Stimulated activated CD4-positive, alpha-beta T cell treated with anti-CD3 and anti-CD28 coated beads, Interleukin-2, amount 100 ng/mL, for 24 hours (primary cell): Measurements from ENCODE around the gene MINDY4.
"Not testable (repeated sequence)": the region's sequence is repeated elsewhere in the genome, so short reads cannot be mapped to it uniquely, and the experiment has no call there.

ENCODE experiments used
- DNase-seq, 2 donors: peaks; one replicate each; pipeline ENCODE4 v3.0.0-alpha.2; 2020

MINDY4 gene

DNA sequence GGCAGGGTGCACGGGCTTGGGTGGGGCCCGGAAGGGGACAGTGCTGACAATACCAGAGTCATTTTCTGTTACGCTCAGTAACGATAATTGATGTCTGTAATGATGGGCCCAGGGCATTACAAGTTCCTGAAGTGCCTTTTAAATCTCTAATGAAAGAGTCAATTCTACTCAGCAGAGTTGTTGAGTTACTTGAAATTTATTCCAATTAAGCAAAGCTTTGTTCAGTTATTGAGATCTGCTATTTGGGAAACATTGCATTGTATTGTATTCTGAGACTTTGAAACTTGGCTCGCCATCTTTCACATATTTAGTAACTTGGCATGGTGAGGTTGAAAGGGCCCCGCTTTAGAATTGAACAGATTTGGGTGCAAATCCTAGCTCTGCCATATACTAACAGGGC is 34.7 kb downstream of the MINDY4 start:
- DNase-seq, result no peak

- not testable (repeated sequence) for DNase-seq
These were observed 36.3 kb downstream of the MINDY4 start for GRCh38 chr7:30807477-30807876.

- DNase-seq, result not testable (repeated sequence)
These were observed 36.7 kb downstream of the MINDY4 start for GRCh38 chr7:30807941-30808340.

- no peak for DNase-seq
These were observed 39.8 kb downstream of the MINDY4 start for GRCh38 chr7:30810986-30811385.

- DNase-seq, result no peak
These were observed 41.5 kb downstream of the MINDY4 start for GRCh38 chr7:30812676-30813075.

GRCh38 chr7:30813466-30813865 is 42.2 kb downstream of the MINDY4 start:
- DNase-seq, result no peak

DNA sequence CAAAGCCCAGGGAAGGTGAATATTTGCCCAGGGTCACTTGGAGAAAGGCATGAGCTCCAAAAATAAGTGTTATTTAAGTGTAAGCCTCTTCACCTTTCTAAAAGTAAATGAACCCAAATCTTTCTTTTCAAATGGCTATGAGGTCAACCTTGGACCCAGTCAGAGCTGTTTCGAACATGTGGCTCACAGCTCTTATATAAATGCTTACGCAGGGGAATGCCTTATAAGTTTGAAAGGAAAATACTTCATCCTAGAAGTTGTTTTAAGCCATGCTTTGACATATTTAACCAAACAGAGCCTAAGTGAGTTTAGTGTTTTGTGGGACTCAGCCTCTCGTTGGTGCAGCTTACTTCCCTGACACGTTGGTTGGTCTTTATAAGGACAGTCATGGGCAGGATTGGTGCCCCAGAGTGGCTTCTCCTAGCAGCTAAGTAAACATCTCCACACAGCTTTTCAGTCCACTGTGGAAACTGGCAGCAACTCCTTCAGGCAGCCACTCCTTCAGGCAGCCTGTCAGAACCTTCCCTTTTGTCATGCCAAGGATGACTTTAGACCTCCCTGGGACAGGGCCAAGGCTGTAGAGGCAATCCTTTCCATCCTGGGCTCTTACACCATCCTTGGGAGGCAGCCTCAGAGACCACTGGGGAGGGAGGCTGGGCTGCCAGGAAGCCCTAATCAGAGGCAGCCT is 43.6 kb downstream of the MINDY4 start:
- DNase-seq, result no peak

GRCh38 chr7:30815388-30815854 is 44.2 kb downstream of the MINDY4 start:
- no peak for DNase-seq

- DNase-seq, result no peak
These were observed 44.9 kb downstream of the MINDY4 start for GRCh38 chr7:30815951-30816644.

- DNase-seq, result no peak
These were observed 45.6 kb downstream of the MINDY4 start for GRCh38 chr7:30816645-30817370.

- no peak for DNase-seq
These were observed 46.2 kb downstream of the MINDY4 start for GRCh38 chr7:30817371-30817767.

GRCh38 chr7:30824821-30825720 is 53.9 kb downstream of the MINDY4 start:
- no peak for DNase-seq

GRCh38 chr7:30826181-30826580 is 55.0 kb downstream of the MINDY4 start:
- DNase-seq, result no peak

DNA sequence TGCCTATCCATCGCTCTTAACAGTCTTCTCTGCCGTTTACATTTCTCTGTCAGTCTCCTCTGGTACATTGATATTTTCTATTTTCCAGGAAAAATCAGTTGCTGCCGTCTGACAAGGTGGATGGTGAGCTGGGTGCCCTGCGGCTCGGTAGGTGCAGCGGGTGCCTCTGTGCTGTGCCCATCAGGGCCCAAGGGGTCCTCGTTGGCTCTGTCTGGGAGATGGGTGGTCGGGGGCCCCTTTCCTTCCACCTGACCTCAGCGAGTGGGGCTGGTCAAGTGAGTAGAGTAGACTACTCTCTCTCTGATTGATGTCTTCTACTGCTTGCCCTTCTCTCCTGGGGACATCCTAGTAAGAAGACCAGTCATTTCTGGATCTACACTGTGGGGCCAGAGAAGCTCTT is 57.4 kb downstream of the MINDY4 start:
- DNase-seq, result no peak

GRCh38 chr7:30829471-30829870 is 58.3 kb downstream of the MINDY4 start:
- DNase-seq, result no peak

GRCh38 chr7:30831227-30831626 is 60.0 kb downstream of the MINDY4 start:
- no peak for DNase-seq

DNA sequence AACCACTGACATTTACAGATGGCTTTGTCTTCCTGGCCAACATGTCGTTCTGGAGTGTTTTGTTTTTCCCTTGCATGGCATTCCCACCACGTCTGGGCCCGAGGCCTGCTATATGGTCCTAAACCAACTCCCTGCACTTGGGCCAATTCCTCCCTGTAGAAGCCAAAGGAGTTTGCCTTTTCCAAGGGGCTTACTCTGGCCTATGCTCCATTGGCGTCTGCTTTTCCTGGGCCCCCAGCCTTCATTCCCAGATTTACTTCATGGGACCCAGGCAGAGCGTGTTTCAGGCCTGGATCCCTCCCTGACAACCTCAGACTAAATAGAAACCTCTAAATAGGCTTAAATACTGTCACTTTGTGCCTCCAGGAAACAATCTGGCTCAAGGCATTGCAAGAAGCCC is 60.7 kb downstream of the MINDY4 start:
- DNase-seq, result no peak

DNA sequence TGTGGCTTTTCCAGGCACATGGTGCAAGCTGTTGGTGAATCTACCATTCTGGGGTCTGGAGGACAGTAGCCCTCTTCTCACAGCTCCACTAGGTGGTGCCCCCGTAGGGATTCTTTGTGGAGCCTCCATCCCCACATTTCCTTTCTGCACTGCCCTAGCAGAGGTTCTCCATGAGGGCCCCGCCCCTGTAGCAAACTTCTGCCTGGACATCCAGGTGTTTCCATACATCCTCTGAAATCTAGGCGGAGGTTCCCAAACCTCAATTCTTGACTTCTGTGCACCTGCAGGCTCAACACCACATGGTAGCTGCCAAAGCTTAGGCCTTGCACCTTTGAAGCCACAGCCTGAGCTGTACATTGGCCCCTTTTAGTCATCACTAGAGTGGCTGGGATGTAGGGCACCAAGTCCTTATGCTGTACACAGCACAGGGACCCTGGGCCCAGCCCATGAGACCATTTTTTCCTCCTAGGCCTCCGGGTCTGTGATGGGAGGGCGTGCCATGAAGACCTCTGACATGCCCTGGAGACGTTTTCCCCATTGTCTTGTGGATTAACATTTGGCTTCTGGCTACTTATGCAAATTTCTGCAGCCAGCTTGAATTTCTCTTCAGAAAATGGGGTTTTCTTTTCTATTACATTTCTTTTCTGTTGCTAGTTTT is 62.9 kb downstream of the MINDY4 start:
- not testable (repeated sequence) for DNase-seq

DNA sequence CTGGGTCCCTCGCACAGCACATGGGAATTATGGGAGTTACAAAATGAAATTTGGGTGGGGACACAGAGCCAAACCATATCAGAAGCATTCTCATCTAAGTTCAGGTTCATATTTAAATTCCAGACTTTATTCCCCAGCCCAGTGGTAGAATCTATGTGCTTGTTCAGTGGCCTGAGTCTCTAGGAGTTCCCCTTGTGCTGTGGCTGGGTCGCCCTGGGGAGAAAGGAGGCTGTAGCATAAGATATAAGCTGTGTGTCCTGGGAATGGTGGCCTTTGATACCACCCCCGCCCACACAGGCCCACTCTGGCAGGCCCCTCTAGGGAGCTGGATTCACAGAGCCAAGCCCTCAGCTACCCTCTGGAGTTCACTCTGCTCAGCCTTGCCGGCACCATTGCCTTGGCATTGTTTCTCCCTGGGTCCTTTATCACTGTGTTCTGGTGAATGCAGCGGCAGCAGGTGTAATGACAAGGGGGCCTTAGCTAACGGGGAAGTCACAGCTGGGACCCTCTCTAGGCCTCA is 64.2 kb downstream of the MINDY4 start:
- DNase-seq, result no peak

DNA sequence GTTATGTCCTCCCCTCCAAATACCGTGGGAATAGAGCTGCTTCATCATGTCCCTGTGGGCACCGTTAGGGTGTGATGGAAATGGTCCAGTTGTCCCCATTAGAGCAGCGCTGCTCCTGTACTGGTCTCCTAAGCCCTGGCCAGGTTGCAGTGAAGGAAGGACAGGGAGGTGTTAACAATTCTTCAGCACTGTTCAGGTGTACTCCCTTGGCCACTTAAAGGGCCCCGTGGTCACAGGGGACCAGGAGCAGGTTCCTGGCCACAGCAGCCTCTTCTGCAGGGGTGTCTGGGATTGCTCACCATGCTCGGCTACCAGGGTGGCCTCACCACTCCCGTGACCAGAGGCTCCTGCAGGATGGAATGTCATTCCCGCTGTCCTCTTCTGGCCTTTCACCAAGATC is 65.8 kb downstream of the MINDY4 start:
- DNase-seq, result no peak

DNA sequence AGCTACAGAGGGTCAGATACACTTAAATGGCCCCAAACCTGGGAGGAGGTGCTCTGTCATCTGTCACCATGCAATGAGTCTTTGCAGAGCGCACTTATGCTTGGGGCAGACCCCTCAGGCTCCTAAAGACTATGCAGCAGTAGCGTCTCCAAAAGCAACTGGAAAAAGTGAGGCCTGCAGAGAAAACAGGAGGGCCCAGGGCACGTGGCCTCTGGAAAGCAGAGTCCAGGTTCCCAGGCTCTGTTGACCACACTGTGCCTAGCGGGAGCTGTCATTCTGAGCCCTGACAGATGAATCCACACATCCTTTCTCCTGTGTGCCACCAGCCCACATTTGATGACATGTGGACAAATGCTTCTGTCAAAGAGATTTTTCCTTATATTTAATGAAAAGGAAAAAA is 66.4 kb downstream of the MINDY4 start:
- no peak for DNase-seq

DNA sequence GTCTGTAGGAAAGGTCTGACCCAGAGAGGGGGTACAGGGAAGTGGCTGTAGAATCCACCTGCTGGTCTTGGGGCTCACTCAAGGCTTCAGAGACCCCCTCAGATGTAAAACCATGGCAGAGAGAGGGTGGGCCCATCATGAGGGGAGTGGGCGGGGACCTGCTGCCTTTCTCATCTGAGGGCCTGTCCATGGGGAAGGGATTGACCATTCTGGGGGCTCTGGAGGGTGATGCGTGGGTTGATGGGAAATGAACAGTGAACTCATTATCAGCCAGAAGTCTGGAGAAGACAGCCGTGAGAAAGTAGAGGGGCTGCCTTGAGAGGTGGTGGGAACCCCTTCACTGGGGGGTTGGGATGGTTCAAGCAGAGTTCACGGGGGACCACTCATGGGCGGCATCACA is 66.8 kb downstream of the MINDY4 start:
- DNase-seq, result no peak
